ENCODE data around the gene ADM. TPM values are rescaled to one million over a fixed set of nuclear protein-coding genes. Genes with fewer than 3 reads are reported as not detected.

The ADM gene
- total RNA-seq, 1 experiment from 2014 or later = 87.2 TPM

DNA sequence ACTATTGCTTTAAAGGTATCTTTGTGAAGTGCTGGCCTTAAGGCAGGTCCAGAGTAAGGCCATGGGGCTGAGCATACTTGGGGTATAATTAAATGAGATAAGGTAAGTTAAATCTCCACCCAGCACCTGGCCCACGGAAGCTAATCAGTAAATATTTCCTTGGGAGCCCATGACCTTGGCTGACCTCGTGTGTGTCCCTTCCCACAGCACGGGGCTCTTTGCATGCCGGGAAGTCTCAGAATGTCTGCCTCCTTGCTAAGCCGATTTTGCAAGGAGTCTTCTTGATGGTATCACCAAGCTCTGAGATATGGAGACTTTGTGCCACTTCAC, 46.5 kb downstream of the ADM start:
- H3K9ac ChIP-seq (ENCODE audit: low read length) = no peak overlapping the region

More for the DNA sequence above, 46.5 kb downstream of the ADM start:
- Histone ChIP-seq H4K20me1 (ENCODE audit: insufficient read depth) (no peaks in the 10 kb centered on the region), H3K9me3 (ENCODE audit: control insufficient read depth in 1 of 2, insufficient read depth in 1 of 2, low read depth in 1 of 2, low read length in 2 of 2) (no peaks in the 10 kb centered on the region), H3K4me2 (ENCODE audit: low read length) (peak overlapping the region; percentile 73), H3K79me2 (ENCODE audit: insufficient read depth, low read length) (no peaks in the 10 kb centered on the region), H3K27me3 (ENCODE audit: insufficient read depth, low read length) (no peaks in the 10 kb centered on the region), H3K27ac (ENCODE audit: low read depth, low read length) (no peak overlapping the region), H3K36me3 (ENCODE audit: control insufficient read depth in 1 of 2, insufficient read depth in 2 of 2, low read length in 2 of 2) (no peaks in the 10 kb centered on the region), H2AFZ (ENCODE audit: low read depth, low read length, poor library complexity, severe bottlenecking) (no peak overlapping the region), H3K4me3 (replicated peaks in 1 of 2; ENCODE audit: low read depth in 1 of 2, low read length in 2 of 2) (no peak overlapping the region), H3K9me2 (ENCODE audit: insufficient read depth) (no peaks in the 10 kb centered on the region), H3K4me1 (ENCODE audit: control insufficient read depth in 1 of 2, insufficient read depth in 2 of 2, low read length in 2 of 2) (peaks cover 34 to 43% of the 10 kb centered on the region in 2 experiments)
- TF ChIP-seq CBX3 (IDR thresholded peaks at IDR 0.05; ENCODE audit: low read depth) = no peak
- no peak for TF ChIP-seq YY1 (IDR thresholded peaks at IDR 0.05; ENCODE audit: extremely low read depth, insufficient replicate concordance, low read depth, low read length)
- TF ChIP-seq CEBPB (IDR thresholded peaks at IDR 0.05; ENCODE audit: low read depth) = no peak
- TF ChIP-seq, protein P1, sequence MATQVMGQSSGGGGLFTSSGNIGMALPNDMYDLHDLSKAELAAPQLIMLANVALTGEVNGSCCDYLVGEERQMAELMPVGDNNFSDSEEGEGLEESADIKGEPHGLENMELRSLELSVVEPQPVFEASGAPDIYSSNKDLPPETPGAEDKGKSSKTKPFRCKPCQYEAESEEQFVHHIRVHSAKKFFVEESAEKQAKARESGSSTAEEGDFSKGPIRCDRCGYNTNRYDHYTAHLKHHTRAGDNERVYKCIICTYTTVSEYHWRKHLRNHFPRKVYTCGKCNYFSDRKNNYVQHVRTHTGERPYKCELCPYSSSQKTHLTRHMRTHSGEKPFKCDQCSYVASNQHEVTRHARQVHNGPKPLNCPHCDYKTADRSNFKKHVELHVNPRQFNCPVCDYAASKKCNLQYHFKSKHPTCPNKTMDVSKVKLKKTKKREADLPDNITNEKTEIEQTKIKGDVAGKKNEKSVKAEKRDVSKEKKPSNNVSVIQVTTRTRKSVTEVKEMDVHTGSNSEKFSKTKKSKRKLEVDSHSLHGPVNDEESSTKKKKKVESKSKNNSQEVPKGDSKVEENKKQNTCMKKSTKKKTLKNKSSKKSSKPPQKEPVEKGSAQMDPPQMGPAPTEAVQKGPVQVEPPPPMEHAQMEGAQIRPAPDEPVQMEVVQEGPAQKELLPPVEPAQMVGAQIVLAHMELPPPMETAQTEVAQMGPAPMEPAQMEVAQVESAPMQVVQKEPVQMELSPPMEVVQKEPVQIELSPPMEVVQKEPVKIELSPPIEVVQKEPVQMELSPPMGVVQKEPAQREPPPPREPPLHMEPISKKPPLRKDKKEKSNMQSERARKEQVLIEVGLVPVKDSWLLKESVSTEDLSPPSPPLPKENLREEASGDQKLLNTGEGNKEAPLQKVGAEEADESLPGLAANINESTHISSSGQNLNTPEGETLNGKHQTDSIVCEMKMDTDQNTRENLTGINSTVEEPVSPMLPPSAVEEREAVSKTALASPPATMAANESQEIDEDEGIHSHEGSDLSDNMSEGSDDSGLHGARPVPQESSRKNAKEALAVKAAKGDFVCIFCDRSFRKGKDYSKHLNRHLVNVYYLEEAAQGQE (IDR thresholded peaks at IDR 0.05; ENCODE audit: low read depth) = no peak
- TF ChIP-seq EGR1 (IDR thresholded peaks at IDR 0.05; ENCODE audit: low read depth) = no peak
- TF ChIP-seq ZBTB33 (IDR thresholded peaks at IDR 0.05; ENCODE audit: extremely low read depth, insufficient replicate concordance, low read length) = no peak
- TF ChIP-seq SIN3A (IDR thresholded peaks at IDR 0.05; ENCODE audit: low read depth) = no peak
- no peak for TF ChIP-seq EZH2 (IDR thresholded peaks at IDR 0.05)
- TF ChIP-seq POLR2A (IDR thresholded peaks at IDR 0.05; ENCODE audit: borderline replicate concordance, extremely low read depth, insufficient read depth, insufficient read length) = no peak
- TF ChIP-seq ZNF274 (IDR thresholded peaks at IDR 0.05; ENCODE audit: low read depth, low read length) = no peak
- RAD21 ChIA-PET (ENCODE audit: low non-redundant PET in 1 of 2, low total read pairs in 2 of 2, uncharacterized antibody in 2 of 2, unreplicated experiment in 2 of 2) = interaction anchor here in 1 of 2 experiments (2.2 kb wide), 1 partner anchor 15 kb away, joined by 6 read pairs; no protein-coding TSS in a partner anchor
- ATAC-seq = no peak
- CTCF ChIA-PET = interaction anchor here (1.3 to 3.8 kb wide), 2 partner anchors 15 to 18 kb away, joined by 3 to 29 read pairs; no protein-coding TSS in a partner anchor
- DNase-seq (ENCODE audit: low read depth, low spot score) = no peak
- intact Hi-C loops (cut with micrococcal nuclease) = no loop called here
- POLR2A ChIA-PET = interaction anchor here (0.9 kb wide), 1 partner anchor 104 kb away, joined by 4 read pairs; the partner anchor contains the start of gene AMPD3
- BruUV-seq (replicated peaks) = no TSS peak
